DND-41 (cell line): Measurements from ENCODE around the gene SIX2.

Experiments
- ATAC-seq: fragments of 200-7000 bp; cut with Tn5 transposase; 3 replicates; pipeline ENCODE4 v1.9.1; 2021; ENCODE audit warnings: low read depth; ENCODE audit not compliant: insufficient read depth
- DNase-seq: peaks from one replicate; pipeline ENCODE4 v3.0.0-alpha.2; 2020
- H2AFZ ChIP-seq: 2 replicates; pipeline ENCODE4 v1.6.0; 2012; ENCODE audit warnings: low read depth, low read length
- H3K27ac ChIP-seq: 2 replicates; pipeline ENCODE4 v1.5.1; 2012; ENCODE audit warnings: low read length, inconsistent platforms
- H3K27me3 ChIP-seq: fragments of 200-600 bp; sonication (generic); 2 replicates; pipeline ENCODE4 v1.6.0; 2012; ENCODE audit warnings: low read length, mild to moderate bottlenecking, inconsistent platforms; ENCODE audit not compliant: insufficient read depth, poor library complexity
- H3K36me3 ChIP-seq: 2 replicates; pipeline ENCODE4 v1.5.1; 2012; ENCODE audit warnings: low read length, inconsistent platforms; ENCODE audit not compliant: insufficient read depth
- H3K4me1 ChIP-seq: 2 replicates; pipeline ENCODE4 v1.5.1; 2012; ENCODE audit warnings: mild to moderate bottlenecking, low read length; ENCODE audit not compliant: insufficient read depth
- H3K4me2 ChIP-seq: 2 replicates; pipeline ENCODE4 v1.6.0; 2012; ENCODE audit warnings: mild to moderate bottlenecking, moderate library complexity, low read length, inconsistent platforms; ENCODE audit not compliant: insufficient read depth
- H3K4me3 ChIP-seq, 2 experiments: fragments of 200-600 bp in 1 of 2; shearing (Covaris generic) in 1 of 2; 2 replicates each; pipeline ENCODE4 v1.5.1; 2012 to 2016; ENCODE audit warnings: inconsistent platforms in 2 of 2, low read length in 2 of 2, mild to moderate bottlenecking in 2 of 2, low read depth in 1 of 2, moderate library complexity in 1 of 2
- H3K79me2 ChIP-seq: 2 replicates; pipeline ENCODE4 v1.6.0; 2012; ENCODE audit warnings: low read length, inconsistent platforms; ENCODE audit not compliant: insufficient read depth
- H3K9ac ChIP-seq: 2 replicates; pipeline ENCODE4 v1.6.0; 2012; ENCODE audit warnings: low read depth, mild to moderate bottlenecking, inconsistent platforms, low read length, moderate library complexity
- H3K9me3 ChIP-seq: 2 replicates; pipeline ENCODE4 v1.5.1; 2012; ENCODE audit warnings: low read length, moderate library complexity, mild to moderate bottlenecking, inconsistent platforms; ENCODE audit not compliant: insufficient read depth, severe bottlenecking
- H4K20me1 ChIP-seq: 2 replicates; pipeline ENCODE4 v1.6.0; 2012; ENCODE audit warnings: low read length; ENCODE audit not compliant: insufficient read depth
- EZH2 ChIP-seq: IDR thresholded peaks from 3 replicates; pipeline ENCODE4 v1.6.1; 2012; ENCODE audit warnings: borderline replicate concordance, low read depth, mild to moderate bottlenecking, moderate library complexity, low read length, inconsistent platforms; ENCODE audit not compliant: severe bottlenecking
- TF ChIP-seq, protein P1 (sequence below): IDR thresholded peaks from 2 replicates; pipeline ENCODE4 v1.5.1; 2012; ENCODE audit warnings: borderline replicate concordance, low read length, moderate library complexity, mild to moderate bottlenecking; ENCODE audit not compliant: poor library complexity, severe bottlenecking; ENCODE audit errors: extremely low read depth

The SIX2 gene

GRCh38 chr2:45020439-45020838, 11.2 kb upstream of the SIX2 start:
- no peak overlapping the region for H3K4me3 ChIP-seq
- no peaks in the 10 kb centered on the region for H4K20me1 ChIP-seq
- no peak overlapping the region for H3K4me2 ChIP-seq
- H3K27ac ChIP-seq: no peak overlapping the region
- H2AFZ ChIP-seq: no peak overlapping the region
- no peak for DNase-seq
- H3K9ac ChIP-seq: no peak overlapping the region
- H3K27me3 ChIP-seq: no peaks in the 10 kb centered on the region
- H3K79me2 ChIP-seq: no peaks in the 10 kb centered on the region
- H3K4me1 ChIP-seq: peaks cover 7% of the 10 kb centered on the region
- H3K9me3 ChIP-seq: no peaks in the 10 kb centered on the region
- TF ChIP-seq EZH2: no peak
- TF ChIP-seq, protein P1, sequence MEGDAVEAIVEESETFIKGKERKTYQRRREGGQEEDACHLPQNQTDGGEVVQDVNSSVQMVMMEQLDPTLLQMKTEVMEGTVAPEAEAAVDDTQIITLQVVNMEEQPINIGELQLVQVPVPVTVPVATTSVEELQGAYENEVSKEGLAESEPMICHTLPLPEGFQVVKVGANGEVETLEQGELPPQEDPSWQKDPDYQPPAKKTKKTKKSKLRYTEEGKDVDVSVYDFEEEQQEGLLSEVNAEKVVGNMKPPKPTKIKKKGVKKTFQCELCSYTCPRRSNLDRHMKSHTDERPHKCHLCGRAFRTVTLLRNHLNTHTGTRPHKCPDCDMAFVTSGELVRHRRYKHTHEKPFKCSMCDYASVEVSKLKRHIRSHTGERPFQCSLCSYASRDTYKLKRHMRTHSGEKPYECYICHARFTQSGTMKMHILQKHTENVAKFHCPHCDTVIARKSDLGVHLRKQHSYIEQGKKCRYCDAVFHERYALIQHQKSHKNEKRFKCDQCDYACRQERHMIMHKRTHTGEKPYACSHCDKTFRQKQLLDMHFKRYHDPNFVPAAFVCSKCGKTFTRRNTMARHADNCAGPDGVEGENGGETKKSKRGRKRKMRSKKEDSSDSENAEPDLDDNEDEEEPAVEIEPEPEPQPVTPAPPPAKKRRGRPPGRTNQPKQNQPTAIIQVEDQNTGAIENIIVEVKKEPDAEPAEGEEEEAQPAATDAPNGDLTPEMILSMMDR: no peak
- H3K36me3 ChIP-seq: no peaks in the 10 kb centered on the region
- ATAC-seq: no peak

DNA sequence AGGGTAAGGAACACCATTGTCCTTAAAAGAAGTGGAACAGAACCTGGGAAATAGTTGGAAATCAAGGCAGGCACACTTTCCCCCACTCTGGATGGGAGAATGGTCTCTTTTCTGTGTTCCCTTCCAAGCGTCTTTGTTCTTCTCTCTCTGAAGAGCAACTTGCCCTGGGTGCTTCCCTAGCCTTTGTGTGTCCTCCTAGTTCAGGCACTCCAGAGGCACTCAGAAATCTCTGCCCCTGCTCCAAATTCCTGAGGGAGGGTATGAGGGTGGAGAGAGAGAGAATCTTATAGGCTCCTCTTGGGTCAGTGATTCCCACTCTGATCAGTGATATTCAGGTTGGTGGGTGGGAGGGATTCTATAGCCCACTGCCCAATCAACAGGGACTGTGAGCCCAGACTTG, 8.8 kb upstream of the SIX2 start:
- no peak overlapping the region for H3K9ac ChIP-seq
- H2AFZ ChIP-seq: no peak overlapping the region
- no peaks in the 10 kb centered on the region for H4K20me1 ChIP-seq
- no peaks in the 10 kb centered on the region for H3K36me3 ChIP-seq
- no peaks in the 10 kb centered on the region for H3K79me2 ChIP-seq
- H3K27me3 ChIP-seq: no peaks in the 10 kb centered on the region
- no peak overlapping the region for H3K27ac ChIP-seq
- TF ChIP-seq, protein P1: no peak
- TF ChIP-seq EZH2: no peak
- no peaks in the 10 kb centered on the region for H3K9me3 ChIP-seq
- H3K4me1 ChIP-seq: no peaks in the 10 kb centered on the region
- no peak overlapping the region for H3K4me3 ChIP-seq
- ATAC-seq: no peak
- DNase-seq: no peak
- no peak overlapping the region for H3K4me2 ChIP-seq

DNA sequence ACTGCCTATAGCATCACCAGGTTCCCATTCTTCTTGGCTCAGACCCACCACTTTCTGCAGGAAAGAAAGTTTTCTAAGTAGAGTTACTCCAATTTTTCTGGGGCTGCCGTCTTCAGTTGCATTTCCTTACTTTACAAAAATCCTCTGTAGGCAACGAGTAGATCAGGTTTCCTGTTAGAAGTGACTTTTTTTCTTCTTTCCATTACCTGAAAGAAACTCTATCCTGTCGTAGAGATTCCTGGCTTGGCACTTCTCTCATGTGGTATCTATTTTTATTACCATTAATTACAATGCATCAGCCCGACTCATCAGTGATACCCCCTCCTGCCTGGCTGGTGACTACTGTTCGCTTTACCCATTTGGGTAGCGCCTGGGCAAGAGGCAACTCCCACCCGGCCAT, 5.6 kb upstream of the SIX2 start:
- Histone ChIP-seq H3K9me3 (no peaks in the 10 kb centered on the region), H3K4me2 (no peak overlapping the region), H3K27ac (no peak overlapping the region), H3K4me3 (no peak overlapping the region), H3K4me1 (no peaks in the 10 kb centered on the region), H3K9ac (no peak overlapping the region), H3K27me3 (no peaks in the 10 kb centered on the region), H4K20me1 (no peaks in the 10 kb centered on the region), H3K36me3 (no peaks in the 10 kb centered on the region), H2AFZ (no peak overlapping the region), H3K79me2 (no peaks in the 10 kb centered on the region)
- no peak for ATAC-seq
- no peak for TF ChIP-seq EZH2
- TF ChIP-seq, protein P1: no peak
- DNase-seq: no peak
